PFSK-1 (cell line): ENCODE results near the gene TMEM175.

Experiments used
- FOXP2 ChIP-seq: optimal IDR thresholded peaks from 2 replicates; pipeline ENCODE3; 2011; ENCODE audit warnings: borderline replicate concordance, control low read depth, inconsistent platforms; ENCODE audit not compliant: insufficient read depth; ENCODE audit errors: extremely low read length, extremely low read depth
- POLR2AphosphoS5 ChIP-seq: IDR thresholded peaks from 2 replicates; pipeline ENCODE4 v1.6.1; 2012; ENCODE audit warnings: low read depth, mild to moderate bottlenecking, control low read depth, low read length, moderate library complexity
- TF ChIP-seq, protein P1 (sequence below), 2 experiments: IDR thresholded peaks; 2 replicates each; pipeline versions ENCODE4 v1.6.1 to v1.8.0; 2011 to 2012; ENCODE audit warnings: low read depth in 2 of 2, low read length in 2 of 2, control low read depth in 1 of 2, inconsistent platforms in 1 of 2, mild to moderate bottlenecking in 1 of 2, moderate library complexity in 1 of 2; ENCODE audit not compliant: insufficient read depth in 1 of 2

DNA sequence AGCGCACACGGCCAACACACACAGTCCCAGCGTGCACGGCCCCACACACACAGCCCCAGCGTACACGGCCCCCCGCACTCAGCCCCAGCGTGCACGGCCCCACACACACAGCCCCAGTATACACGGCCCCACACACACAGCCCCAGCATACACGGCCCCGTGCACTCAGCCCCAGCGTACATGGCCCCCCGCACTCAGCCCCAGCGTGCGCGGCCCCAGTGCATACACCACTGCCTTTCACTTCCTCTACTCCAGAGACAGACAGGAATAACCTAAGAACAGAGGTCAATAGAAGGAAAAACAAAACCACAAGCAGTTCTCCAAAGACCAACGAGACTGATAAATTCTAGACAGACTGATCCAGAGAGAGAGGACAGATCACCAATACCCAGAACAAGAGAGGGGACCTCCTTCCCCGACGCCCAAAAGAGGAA lies 17.2 kb upstream of the TMEM175 start:
- TF ChIP-seq POLR2AphosphoS5 (no peak), FOXP2 (no peak)
- TF ChIP-seq, protein P1, sequence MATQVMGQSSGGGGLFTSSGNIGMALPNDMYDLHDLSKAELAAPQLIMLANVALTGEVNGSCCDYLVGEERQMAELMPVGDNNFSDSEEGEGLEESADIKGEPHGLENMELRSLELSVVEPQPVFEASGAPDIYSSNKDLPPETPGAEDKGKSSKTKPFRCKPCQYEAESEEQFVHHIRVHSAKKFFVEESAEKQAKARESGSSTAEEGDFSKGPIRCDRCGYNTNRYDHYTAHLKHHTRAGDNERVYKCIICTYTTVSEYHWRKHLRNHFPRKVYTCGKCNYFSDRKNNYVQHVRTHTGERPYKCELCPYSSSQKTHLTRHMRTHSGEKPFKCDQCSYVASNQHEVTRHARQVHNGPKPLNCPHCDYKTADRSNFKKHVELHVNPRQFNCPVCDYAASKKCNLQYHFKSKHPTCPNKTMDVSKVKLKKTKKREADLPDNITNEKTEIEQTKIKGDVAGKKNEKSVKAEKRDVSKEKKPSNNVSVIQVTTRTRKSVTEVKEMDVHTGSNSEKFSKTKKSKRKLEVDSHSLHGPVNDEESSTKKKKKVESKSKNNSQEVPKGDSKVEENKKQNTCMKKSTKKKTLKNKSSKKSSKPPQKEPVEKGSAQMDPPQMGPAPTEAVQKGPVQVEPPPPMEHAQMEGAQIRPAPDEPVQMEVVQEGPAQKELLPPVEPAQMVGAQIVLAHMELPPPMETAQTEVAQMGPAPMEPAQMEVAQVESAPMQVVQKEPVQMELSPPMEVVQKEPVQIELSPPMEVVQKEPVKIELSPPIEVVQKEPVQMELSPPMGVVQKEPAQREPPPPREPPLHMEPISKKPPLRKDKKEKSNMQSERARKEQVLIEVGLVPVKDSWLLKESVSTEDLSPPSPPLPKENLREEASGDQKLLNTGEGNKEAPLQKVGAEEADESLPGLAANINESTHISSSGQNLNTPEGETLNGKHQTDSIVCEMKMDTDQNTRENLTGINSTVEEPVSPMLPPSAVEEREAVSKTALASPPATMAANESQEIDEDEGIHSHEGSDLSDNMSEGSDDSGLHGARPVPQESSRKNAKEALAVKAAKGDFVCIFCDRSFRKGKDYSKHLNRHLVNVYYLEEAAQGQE (IDR thresholded peaks at IDR 0.05; ENCODE audit: insufficient read depth in 1 of 2, low read depth in 2 of 2, low read length in 2 of 2), result no peak
